Measurements from ENCODE around the gene UBE2H.

The UBE2H gene

GRCh38 chr7:129793506-129794310, 159.1 kb downstream of the UBE2H start:
- no peaks in the 10 kb centered on the region for H3K9me3 ChIP-seq (ENCODE audit: control insufficient read depth, low read length)
- no peaks in the 10 kb centered on the region for H3K4me1 ChIP-seq (ENCODE audit: control insufficient read depth, insufficient read depth, low read length)
- no peak overlapping the region for H3K4me3 ChIP-seq (ENCODE audit: low read length)
- H3K27me3 ChIP-seq (ENCODE audit: control insufficient read depth, insufficient read depth, low read length), result peaks cover 14% of the 10 kb centered on the region
- no peaks in the 10 kb centered on the region for H3K36me3 ChIP-seq (ENCODE audit: control insufficient read depth, insufficient read depth, low read length)
- H3K9ac ChIP-seq (ENCODE audit: low read length), result no peak overlapping the region

- Histone ChIP-seq H3K9ac (ENCODE audit: low read length) (no peak overlapping the region), H3K36me3 (ENCODE audit: control insufficient read depth, insufficient read depth, low read length) (no peaks in the 10 kb centered on the region)
Measured at GRCh38 chr7:129792721-129793120, 160.0 kb downstream of the UBE2H start.

GRCh38 chr7:129790136-129790535, 162.6 kb downstream of the UBE2H start:
- Histone ChIP-seq H3K9me3 (ENCODE audit: control insufficient read depth, low read length) (no peaks in the 10 kb centered on the region), H3K4me3 (ENCODE audit: low read length) (no peak overlapping the region), H3K36me3 (ENCODE audit: control insufficient read depth, insufficient read depth, low read length) (no peaks in the 10 kb centered on the region), H3K27me3 (ENCODE audit: control insufficient read depth, insufficient read depth, low read length) (peaks cover 41% of the 10 kb centered on the region), H3K9ac (ENCODE audit: low read length) (no peak overlapping the region), H3K4me1 (ENCODE audit: control insufficient read depth, insufficient read depth, low read length) (peaks cover 3% of the 10 kb centered on the region)

More at GRCh38 chr7:129792721-129793120, 160.0 kb downstream of the UBE2H start:
- H3K9me3 ChIP-seq (ENCODE audit: control insufficient read depth, low read length), result no peaks in the 10 kb centered on the region
- peaks cover 16% of the 10 kb centered on the region for H3K27me3 ChIP-seq (ENCODE audit: control insufficient read depth, insufficient read depth, low read length)
- no peak overlapping the region for H3K4me3 ChIP-seq (ENCODE audit: low read length)
- H3K4me1 ChIP-seq (ENCODE audit: control insufficient read depth, insufficient read depth, low read length), result no peaks in the 10 kb centered on the region

GRCh38 chr7:129789652-129790051, 163.1 kb downstream of the UBE2H start:
- Histone ChIP-seq H3K27me3 (ENCODE audit: control insufficient read depth, insufficient read depth, low read length) (peaks cover 46% of the 10 kb centered on the region), H3K36me3 (ENCODE audit: control insufficient read depth, insufficient read depth, low read length) (no peaks in the 10 kb centered on the region), H3K4me1 (ENCODE audit: control insufficient read depth, insufficient read depth, low read length) (peaks cover 8% of the 10 kb centered on the region)

GRCh38 chr7:129789000-129789399, 163.8 kb downstream of the UBE2H start:
- peaks cover 52% of the 10 kb centered on the region for H3K27me3 ChIP-seq (ENCODE audit: control insufficient read depth, insufficient read depth, low read length)
- H3K4me1 ChIP-seq (ENCODE audit: control insufficient read depth, insufficient read depth, low read length), result peaks cover 11% of the 10 kb centered on the region
- no peak overlapping the region for H3K4me3 ChIP-seq (ENCODE audit: low read length)
- H3K36me3 ChIP-seq (ENCODE audit: control insufficient read depth, insufficient read depth, low read length), result no peaks in the 10 kb centered on the region
- no peak overlapping the region for H3K9ac ChIP-seq (ENCODE audit: low read length)
- H3K9me3 ChIP-seq (ENCODE audit: control insufficient read depth, low read length), result no peaks in the 10 kb centered on the region

More at GRCh38 chr7:129789652-129790051, 163.1 kb downstream of the UBE2H start:
- Histone ChIP-seq H3K4me3 (ENCODE audit: low read length) (no peak overlapping the region), H3K9ac (ENCODE audit: low read length) (no peak overlapping the region), H3K9me3 (ENCODE audit: control insufficient read depth, low read length) (no peaks in the 10 kb centered on the region)

GRCh38 chr7:129786825-129787563, 165.8 kb downstream of the UBE2H start:
- Histone ChIP-seq H3K36me3 (ENCODE audit: control insufficient read depth, insufficient read depth, low read length) (no peaks in the 10 kb centered on the region), H3K9me3 (ENCODE audit: control insufficient read depth, low read length) (no peaks in the 10 kb centered on the region), H3K4me3 (ENCODE audit: low read length) (no peak overlapping the region), H3K9ac (ENCODE audit: low read length) (no peak overlapping the region), H3K27me3 (ENCODE audit: control insufficient read depth, insufficient read depth, low read length) (peaks cover 72% of the 10 kb centered on the region), H3K4me1 (ENCODE audit: control insufficient read depth, insufficient read depth, low read length) (peaks cover 26% of the 10 kb centered on the region)

- Histone ChIP-seq H3K4me1 (ENCODE audit: control insufficient read depth, insufficient read depth, low read length) (peaks cover 37% of the 10 kb centered on the region), H3K4me3 (ENCODE audit: low read length) (no peak overlapping the region), H3K27me3 (ENCODE audit: control insufficient read depth, insufficient read depth, low read length) (peaks cover 81% of the 10 kb centered on the region)
Measured at GRCh38 chr7:129785685-129786514, 166.9 kb downstream of the UBE2H start.

GRCh38 chr7:129784783-129785684, 167.7 kb downstream of the UBE2H start:
- H3K4me1 ChIP-seq (ENCODE audit: control insufficient read depth, insufficient read depth, low read length), result peaks cover 40% of the 10 kb centered on the region
- no peak overlapping the region for H3K4me3 ChIP-seq (ENCODE audit: low read length)
- no peaks in the 10 kb centered on the region for H3K9me3 ChIP-seq (ENCODE audit: control insufficient read depth, low read length)
- H3K9ac ChIP-seq (ENCODE audit: low read length), result no peak overlapping the region
- peaks cover 88% of the 10 kb centered on the region for H3K27me3 ChIP-seq (ENCODE audit: control insufficient read depth, insufficient read depth, low read length)
- H3K36me3 ChIP-seq (ENCODE audit: control insufficient read depth, insufficient read depth, low read length), result no peaks in the 10 kb centered on the region

More at GRCh38 chr7:129785685-129786514, 166.9 kb downstream of the UBE2H start:
- Histone ChIP-seq H3K9ac (ENCODE audit: low read length) (no peak overlapping the region), H3K9me3 (ENCODE audit: control insufficient read depth, low read length) (no peaks in the 10 kb centered on the region), H3K36me3 (ENCODE audit: control insufficient read depth, insufficient read depth, low read length) (no peaks in the 10 kb centered on the region)

GRCh38 chr7:129784437-129784782, 168.3 kb downstream of the UBE2H start:
- H3K4me3 ChIP-seq (ENCODE audit: low read length), result no peak overlapping the region
- no peaks in the 10 kb centered on the region for H3K9me3 ChIP-seq (ENCODE audit: control insufficient read depth, low read length)
- no peaks in the 10 kb centered on the region for H3K36me3 ChIP-seq (ENCODE audit: control insufficient read depth, insufficient read depth, low read length)
- H3K27me3 ChIP-seq (ENCODE audit: control insufficient read depth, insufficient read depth, low read length), result peaks cover 83% of the 10 kb centered on the region
- no peak overlapping the region for H3K9ac ChIP-seq (ENCODE audit: low read length)
- peaks cover 40% of the 10 kb centered on the region for H3K4me1 ChIP-seq (ENCODE audit: control insufficient read depth, insufficient read depth, low read length)

- H3K36me3 ChIP-seq (ENCODE audit: control insufficient read depth, insufficient read depth, low read length), result no peaks in the 10 kb centered on the region
- no peak overlapping the region for H3K4me3 ChIP-seq (ENCODE audit: low read length)
- peaks cover 84% of the 10 kb centered on the region for H3K27me3 ChIP-seq (ENCODE audit: control insufficient read depth, insufficient read depth, low read length)
- no peaks in the 10 kb centered on the region for H3K9me3 ChIP-seq (ENCODE audit: control insufficient read depth, low read length)
- H3K9ac ChIP-seq (ENCODE audit: low read length), result no peak overlapping the region
- peaks cover 47% of the 10 kb centered on the region for H3K4me1 ChIP-seq (ENCODE audit: control insufficient read depth, insufficient read depth, low read length)
Measured at GRCh38 chr7:129783584-129783919, 169.2 kb downstream of the UBE2H start.
